Iris pigment epithelial cell (primary cell): ENCODE data around the gene PPP1R16B.

Experiments used
- DNase-seq: peaks from one replicate; pipeline ENCODE4 v3.0.0-alpha.2; 2011; ENCODE audit warnings: low read depth

Gene PPP1R16B

DNA sequence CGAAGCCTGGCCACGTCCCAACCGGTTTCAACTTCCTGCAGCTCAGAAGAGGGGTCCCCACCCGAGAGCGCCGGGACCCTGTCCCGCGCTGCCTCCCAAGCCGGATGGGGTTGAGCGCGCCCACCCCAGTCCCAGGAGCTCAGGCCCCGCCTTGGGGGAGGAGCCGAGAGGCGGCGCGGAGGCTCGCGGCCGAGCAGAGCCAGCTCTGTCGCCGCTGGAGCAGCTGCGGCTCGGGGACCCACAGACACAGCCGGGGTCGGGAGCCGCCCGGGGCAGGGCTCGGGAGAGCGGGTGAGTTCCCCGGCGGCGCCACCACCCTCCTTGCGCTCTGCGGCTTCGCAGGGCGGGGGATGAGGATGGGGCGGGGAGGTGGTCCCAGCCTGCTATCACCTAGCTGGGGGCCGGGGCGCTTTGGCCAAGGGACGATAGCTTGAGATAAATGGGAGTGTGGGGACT is at the start of gene PPP1R16B:
Gene PPP1R16B, plus strand, starts transcription at position 196 of the 456 bp plus-strand sequence. CDS start 30,229 bp downstream, outside the sequence.
- no peak for DNase-seq

DNA sequence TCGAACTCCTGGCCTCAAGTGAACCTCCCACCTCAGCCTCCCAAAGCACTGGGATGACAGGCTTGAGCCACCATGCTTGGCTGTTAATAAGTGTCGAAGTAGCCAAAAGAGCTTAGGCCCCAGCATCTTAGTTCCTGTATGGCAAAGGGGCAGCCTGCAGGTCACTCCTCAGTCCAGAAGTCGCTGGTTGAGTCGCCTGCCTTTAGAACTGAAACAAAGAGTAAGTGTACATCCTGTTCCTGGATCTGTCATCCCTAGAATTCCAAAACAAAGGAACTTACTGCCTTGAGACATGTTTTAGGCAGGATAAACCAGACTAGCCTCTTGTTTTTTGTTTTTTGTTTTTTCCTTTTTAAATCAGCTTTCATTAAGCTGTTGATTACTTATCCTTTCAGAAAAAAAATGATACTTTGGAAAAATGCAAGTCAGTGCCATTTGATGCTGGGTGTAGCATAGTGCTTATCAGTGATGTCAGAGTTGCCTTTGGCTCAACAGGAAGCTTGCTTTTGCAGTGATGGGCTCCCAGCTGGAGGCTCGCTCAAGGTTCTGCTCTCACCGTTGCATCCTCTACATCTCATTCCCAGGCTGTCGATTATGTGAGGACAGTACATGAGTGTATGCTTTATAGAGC is 48.2 kb upstream of the PPP1R16B start:
- peak; percentile 22 for DNase-seq

DNA sequence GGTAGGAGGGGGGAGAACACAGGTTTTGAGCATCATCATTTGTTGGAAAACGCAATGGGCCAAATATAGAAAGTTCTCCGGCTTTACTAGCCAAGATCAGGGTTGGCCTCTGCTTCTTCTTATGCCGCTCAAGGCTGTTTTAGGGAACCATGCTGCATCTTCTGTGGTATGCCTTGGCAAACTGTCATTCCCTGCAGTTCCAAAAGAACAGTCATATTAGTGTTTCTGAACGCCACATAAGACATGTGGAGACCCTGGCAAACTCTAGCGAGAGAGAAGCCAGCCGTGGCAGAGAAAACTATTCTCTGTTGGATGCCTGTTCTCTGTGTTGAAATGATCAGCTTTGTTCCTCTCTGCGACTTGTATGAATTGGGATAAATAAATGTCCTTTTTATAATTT is 46.4 kb upstream of the PPP1R16B start:
- DNase-seq: no peak

DNA sequence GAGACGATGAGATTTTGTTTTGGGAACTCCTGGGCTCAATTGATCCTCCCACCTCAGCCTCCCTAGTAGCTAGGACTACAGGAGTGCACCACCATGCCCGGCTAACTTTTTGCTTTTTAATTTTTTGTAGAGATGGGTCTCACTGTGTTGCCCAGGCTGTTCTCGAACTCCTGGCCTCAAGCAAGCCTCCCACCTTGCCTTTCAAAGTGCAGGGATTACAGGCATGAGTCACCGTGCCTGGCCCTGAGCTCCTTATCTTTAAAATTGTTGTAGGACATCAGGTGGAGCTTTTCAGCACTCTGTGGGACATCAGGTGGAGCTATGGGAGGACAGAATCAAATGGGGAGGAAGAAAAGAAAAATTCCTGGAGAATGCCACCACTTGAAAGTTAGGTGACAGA is 44.5 kb upstream of the PPP1R16B start:
- DNase-seq: no peak

DNA sequence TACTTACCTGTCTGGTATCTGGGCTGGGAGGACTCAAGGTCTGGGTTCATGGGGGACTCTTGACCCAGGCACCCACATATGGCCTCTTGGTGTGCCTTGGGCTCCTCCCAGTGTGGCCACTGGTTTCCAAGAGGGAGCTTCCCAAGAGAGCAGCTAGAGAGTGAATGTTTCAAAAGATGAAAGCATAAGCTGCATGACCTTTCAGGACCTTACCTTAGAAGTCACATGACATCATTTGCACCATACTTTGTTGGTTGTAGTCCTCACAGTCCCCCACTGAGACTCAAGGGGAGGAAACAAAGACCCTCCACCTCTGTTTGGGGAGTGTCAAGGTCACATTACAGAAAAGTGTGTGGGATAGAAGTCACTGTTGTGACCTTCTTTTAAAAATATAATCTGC is 43.3 kb upstream of the PPP1R16B start:
- no peak for DNase-seq

DNA sequence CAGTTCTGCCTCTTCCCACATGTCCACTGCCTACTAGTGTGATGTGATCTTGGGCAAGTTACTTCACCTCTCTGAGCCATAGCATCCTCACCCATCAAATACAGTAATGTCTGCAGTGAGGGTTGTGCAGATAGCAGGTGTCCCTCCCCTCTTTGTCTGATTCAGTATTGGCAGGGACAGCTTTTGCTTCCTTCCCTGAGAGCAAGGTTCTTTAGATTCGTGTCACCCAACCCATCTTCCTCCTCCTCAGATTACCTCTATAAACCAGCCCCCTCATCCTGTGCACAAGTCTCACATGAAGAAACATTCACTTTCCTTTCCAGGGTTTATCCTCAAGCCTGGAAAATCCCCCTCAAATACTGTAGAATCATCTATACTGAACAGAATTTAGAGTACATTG is 41.9 kb upstream of the PPP1R16B start:
- no peak for DNase-seq

DNA sequence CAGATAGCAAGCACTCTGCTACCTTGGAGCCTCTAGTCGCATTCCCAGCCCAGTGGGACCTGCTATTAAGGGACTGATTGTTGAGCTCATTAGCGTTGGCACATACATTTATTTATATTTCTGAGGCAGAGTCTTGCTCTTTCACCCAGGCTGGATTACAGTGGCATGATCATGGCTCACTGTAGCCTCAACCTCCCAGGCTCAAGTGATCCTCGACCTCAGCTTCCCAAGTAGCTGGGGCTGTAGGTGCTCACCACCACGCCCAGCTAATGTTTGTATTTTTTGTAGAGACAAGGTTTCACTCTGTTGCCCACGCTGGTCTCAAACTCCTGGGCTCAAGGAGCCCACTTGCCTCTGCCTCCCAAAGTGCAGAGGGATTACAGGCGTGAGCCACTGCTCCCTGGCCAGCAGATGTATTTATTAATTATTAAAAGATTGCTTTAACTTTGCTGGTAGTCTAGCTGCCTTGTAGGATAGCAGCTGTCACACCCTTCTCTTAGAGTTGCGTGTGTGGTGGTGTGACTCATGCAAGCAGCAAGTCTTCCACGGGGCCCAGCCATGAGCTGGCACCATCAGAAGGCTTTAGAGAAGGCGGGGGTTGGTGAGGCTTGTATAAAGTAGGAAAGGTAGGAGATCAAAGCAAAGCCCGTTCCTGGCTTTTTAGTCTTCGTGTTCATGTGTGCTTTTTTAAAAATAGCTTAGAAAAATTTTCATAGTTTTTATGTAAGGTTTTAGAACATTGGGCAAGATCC is 40.8 kb upstream of the PPP1R16B start:
- DNase-seq: peak; percentile 94

DNA sequence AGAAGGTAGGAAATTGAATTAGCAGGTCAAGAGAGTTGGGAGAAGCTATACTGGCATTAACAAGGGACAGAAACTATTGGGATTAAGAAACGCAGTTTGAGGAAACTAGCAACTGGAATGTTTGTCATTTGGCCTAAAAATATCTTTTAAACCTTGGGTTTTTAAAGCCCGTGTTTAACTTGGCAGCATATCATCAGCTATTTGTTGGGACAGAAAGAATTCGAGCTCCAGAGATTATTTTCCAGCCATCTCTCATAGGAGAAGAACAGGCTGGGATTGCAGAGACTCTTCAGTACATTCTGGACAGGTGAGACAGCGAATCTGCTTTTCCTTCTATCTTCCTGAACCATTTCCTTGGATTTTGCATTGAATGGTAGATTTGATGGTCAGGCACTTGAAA is 39.4 kb upstream of the PPP1R16B start:
- DNase-seq: no peak

DNA sequence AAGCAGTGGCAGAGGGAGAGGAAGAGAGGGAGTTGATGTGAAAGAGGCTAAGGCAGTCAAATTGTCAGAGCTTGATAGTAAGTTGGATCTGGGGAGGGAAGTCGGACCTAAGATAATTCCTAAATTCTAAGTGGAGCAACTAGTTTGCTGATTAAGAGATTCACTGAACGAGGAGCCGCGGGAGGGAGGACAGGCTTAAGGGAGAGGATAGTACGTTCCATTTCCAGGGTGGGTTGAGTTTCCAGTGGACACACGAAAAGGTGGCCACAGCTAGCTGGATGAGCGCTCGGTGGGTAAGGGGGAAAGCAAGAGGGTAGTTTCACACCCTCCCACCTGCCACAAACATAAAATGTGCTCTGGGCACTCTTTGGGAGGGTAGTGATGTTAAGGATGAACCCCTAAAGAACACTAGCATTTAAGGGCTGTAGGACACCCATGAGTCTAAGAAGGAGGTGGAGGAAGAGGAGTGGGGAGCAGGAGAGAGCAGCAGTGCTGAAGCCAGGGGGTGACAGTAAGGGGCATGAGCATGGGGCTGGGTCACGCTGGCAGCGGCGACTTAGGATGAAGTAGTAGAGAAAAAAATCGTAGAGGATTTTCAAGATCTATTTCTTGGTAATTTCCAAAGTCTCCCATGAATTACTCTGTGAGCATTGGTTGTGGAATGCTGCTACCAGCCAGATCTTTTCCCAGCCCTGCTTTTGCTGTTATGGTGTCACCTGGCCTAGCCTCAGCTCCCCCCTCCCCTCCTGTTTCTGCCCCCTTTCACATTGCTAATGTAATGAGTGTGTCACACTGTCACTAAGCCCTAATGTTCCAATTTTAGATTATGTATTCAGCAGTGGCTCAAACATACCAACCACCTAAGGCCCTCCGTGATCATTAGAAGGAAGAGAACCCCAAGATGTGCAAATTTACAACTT is 35.9 kb upstream of the PPP1R16B start:
- no peak for DNase-seq

DNA sequence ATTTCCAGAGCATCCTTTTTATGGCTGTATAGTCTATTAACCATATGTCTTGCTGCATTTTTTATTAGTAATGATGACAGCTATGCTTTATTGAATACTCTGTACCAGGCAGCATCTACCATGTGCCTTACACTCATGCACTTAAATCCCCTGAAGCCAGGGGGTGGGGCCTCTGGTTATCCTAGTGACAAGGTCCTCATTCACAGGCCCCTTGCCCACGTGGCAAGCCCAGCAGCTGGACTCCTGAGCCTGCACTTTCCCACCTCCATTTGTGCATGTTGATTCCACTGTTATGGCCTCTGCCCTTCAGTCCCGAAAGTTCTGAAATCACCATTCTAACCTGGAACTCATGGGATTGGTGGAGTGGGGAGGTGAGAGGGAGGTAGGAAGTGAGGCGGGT is 35.0 kb upstream of the PPP1R16B start:
- no peak for DNase-seq

DNA sequence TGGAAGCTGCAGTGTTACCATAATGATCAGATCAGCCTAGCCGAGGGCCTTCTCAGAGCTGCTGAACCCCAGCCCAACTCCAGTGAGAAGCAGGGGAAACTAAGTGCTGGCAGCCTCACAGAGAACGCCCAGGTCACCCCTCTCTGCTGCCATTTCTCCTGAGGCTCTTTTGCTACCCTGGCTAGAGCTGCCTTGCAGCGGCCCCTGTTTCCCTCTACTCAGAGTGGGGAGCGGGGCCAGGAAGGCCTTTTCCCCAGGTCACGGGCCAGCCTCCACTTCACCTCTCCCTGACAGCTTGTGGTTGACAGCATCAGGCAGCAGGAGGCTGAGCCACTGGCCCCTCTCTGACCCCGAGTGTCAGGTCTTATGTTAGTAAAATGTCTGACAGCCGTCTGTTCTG is 34.5 kb upstream of the PPP1R16B start:
- no peak for DNase-seq

DNA sequence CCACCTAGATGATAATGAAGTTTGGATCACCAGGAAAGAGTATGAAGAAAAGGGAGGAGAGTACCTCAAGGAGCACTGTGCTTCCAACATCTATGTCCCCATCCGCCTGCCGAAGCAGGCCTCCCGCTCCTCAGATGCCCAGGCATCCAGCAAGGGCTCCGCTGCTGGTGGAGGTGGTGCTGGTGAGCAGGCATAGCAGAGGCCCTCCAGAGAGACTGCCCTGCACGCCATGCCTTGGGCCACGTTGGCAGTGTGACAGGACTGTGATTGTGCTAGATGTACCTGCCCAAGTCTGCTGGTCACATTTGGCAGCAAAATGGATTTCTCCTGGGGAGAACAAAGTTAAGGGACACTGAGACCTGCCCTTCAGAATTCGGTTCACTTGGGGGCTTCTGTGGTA is 33.9 kb upstream of the PPP1R16B start:
- no peak for DNase-seq

DNA sequence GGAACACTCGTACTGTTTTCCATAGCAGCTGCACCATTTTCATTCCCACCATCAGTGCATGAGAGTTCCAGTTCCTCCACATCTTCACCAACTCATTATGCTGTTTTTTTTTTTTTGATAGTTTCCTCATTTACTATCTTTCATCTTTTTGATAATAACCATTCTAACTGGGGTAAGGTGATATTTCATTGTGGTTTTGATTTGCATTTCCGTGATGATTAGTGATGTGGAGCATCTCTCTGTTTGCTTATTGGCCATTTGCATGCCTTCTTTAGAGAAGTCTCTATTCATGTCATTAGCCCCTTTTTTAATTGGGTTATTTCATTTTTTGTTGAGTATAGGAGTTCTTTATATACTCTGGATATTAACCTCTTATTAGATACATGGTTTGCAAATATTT is 31.3 kb upstream of the PPP1R16B start:
- DNase-seq: no peak

DNA sequence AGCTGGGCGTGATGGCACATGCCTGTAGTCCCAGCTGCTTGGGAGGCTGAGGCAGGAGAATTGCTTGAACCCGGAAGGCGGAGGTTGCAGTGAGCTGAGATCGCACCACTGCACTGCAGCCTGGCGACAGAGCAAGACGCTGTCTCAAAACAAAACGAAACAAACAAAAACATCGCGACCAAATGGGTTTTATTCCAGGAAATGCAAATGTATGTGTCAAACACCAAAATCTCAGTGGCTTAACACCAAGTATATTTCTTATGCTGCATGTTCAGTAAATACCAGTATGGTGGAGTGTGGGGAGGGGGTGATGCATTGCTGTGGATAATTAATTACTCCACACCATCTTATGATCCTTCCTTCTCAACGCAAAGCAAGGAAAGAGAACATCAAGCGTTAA is 29.1 kb upstream of the PPP1R16B start:
- no peak for DNase-seq

DNA sequence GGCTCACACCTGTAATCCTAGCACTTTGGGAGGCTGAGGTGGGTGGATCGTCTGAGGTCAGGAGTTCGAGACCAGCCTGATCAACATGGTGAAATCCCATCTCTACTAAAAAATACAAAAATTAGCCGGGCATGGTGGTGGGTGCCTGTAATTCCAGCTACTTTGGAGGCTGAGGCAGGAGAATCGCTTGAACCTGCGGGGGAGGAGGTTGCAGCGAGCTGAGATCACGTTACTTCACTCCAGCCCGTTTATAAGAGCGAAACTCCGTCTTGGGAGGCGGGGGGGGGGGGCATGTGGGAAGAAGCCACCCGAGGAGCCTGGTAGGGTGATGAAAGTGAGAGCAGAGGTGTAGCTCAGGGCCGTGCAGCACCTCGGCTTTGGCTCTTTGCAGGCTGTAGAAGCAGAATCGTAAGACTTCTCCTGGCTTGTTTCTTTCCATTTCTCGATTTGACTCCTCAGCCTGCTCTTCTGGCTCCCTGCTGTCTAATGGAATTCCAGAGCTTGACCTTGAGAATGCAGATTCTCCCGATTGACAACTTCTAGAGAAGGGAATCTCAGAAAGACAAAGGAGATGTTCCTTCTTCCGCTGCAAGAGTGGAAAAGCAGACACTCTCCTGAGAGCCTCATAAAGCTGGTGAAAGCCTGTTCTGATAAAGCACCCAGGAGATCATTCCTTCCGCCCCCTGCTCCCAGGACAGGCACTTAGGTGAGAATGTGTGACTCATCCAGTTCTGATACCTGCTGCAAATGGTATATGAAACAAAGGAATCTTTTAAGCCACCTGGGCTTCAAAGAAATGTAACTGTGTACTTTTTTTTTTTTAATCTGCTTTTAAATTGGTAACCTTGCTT is 26.0 kb upstream of the PPP1R16B start:
- DNase-seq: no peak

DNA sequence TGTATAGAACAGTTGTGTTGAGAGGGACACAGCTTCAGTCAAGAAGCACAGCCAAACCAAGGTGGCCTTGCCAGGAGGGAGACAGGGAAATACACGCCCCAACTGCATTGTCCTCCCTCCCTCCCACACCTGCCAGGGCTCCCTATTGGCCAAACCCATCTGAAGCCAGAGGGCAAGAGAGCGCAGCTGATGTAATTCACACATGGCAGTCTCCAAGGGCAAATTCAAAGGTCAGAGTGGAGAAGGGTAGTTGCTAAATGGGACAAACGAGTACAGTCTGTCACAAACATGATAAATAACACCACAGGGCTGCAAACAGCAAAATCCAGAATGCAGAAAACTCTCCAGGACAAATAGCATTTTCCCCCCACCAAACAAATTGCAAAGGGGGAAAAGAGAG is 23.2 kb upstream of the PPP1R16B start:
- no peak for DNase-seq

DNA sequence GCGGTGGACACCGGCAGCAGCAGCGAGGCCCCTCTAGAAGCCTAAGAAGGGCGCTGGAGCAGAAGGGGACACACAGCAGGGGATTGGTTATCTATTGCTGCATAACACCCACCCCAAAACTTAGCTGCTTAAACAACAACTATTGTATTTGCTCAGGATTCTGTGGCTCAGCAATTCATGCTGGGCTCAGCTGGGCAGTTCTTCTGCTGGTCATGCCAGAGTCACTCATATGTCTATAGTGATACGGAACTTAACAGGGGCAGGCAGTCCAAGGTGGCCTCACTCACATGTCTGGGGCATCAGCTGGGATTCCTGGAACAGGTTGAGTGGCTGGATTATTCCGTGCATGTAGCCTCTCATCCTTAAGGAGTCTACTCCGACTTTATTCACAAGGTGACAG is 17.6 kb upstream of the PPP1R16B start:
- DNase-seq: no peak

DNA sequence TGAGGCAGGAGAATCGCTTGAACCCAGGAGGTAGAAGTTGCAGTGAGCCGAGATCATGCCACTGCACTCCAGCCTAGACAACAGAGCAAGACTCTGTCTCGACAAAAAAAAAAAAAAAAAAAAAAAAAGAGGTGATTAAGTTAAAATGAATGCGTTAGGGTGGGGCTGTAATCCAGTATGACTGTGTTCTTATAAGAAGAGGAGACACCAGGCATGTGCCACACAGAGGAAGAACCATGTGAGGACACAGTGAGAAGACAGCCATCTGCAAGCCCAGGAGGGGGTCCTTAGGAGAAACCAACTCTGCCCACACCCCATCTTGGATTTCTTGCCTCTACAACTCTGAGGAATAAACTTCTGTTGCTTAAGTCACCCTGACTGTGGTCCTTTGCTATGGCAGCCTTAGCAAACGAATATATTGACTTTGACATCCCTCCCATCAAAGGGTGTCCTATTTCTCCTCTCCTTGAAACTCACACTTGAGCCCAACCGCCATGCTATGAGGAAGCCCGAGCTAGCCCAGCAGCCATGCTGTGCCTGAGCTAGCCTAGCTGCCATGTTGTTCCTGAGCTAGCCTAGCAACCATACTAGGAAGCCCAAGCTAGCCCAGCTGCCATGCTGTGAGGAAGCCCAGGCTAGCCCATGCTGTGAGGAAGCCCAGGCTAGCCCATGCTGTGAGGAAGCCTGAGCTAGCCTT is 15.8 kb upstream of the PPP1R16B start:
- DNase-seq: peak; percentile 54

DNA sequence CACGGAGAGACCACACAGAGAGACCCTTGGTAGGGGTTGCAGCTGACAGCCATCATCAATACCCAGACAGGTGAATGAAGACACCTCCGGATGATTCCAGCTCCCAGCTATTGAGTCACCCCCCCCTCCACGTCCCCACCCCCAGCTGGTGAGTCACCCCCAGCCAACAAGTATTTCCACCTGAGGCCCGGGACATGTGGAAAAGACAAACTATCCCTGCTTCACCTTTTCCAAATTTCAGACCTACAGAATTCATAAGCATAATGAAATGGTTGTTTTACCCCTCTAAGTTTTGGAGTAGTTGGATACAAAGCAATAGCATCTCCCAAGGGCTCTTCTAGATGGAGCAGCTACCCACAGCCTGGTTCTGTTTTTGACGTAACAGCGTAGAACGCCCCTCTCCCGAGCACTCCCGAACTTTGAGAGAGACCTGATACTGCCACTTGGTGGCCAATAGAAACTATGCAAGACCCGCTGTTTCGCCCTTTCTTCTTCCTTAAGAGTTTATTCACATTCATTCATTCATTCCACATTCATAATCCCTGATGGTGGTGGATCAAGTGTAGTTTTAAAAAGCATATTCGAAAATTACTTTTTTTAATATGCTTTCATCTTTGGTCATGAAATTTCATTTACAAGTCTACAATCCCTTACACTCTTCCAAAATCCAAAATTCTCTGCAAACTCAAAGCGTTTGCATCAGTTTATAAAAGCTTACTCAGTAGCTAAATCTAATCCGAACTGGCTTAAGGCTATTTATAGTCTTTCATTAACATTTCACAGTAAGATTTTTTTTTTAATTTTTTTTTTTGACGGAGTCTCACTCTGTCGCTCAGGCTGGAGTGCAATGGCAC is 15.1 kb upstream of the PPP1R16B start:
- peak; percentile 22 for DNase-seq

DNA sequence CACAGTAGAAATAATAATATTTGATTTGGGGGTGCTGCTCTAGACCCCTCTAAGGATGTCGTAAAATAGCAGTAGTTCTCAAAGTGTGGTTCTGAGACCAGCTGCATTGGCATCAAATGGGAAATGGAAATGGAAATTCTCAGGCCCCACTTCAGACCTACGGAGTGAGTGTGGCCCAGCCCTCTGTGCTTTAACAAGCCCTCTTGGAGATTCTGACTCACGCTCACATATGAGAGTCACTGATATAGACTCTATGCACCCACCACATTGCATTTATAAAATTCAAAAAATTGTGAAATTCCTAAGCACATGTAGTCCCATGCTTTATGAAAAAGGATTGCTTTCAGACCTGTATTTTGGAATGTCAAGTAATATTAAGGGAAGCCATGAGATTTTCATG is 14.2 kb upstream of the PPP1R16B start:
- DNase-seq: no peak
